Measurements from ENCODE around the gene ZMIZ1.
"Not testable (repeated sequence)": the region's sequence is repeated elsewhere in the genome, so short reads cannot be mapped to it uniquely, and the experiment has no call there.

ZMIZ1 gene

DNA sequence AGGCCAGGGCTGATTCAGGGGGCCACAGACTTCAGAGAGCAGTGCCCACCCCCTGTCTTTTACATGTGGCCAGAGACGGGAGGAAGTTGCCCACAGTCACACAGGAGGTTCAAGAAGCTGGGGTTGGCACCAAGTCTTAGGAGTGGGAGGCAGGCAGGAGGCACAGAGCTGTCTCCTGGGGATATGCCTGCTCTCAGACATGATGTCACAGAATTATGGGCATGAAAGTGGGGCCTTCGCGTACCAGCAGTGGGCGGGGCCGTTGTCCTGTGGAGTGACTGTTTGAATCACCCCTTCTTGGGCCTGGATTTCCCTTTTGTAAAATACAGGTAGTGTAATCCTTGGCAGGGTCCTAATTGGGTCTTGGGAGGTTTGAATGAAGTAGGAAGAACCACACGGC, 197.3 kb downstream of the ZMIZ1 start:
- no peak for DNase-seq (ENCODE audit: low read depth)

DNA sequence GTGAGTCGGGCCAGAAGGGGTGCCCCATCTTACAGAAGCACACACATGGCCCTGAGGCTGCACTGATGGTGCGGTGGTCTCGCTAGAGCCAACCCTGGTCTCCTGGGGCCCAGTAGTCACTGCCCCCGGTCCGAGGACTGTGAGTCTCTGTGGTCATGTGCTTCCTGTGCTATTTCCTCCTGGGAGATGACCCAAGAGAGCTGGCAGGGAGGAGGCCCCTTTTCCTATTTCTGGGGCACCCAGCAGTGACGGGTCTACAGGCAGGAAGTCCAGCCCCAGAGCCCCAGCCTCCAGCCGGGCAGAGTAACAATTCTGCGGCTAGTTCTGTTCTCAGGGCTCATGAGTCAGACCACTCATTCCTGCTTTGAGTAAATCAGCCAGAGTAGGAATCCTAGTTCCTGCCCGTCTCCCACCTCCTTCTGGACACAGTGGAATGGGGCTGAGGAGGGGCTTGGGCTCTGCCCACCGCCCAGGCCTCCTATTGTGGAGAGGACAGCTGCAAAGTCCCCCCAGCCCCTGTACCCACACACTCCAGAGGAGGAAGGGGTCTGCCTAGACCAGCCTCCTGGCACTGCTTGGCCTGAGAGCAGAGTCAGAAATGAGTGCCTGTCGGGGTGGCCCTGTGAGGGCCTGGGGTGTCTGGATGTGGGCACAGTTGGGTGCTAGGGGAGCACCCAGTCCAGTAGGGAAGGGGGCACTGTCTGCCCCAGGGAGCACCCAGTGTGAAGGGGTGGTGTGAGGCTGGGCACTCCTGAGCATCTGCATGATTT, 198.0 kb downstream of the ZMIZ1 start:
- peak; percentile 93 for DNase-seq (ENCODE audit: low read depth)

DNA sequence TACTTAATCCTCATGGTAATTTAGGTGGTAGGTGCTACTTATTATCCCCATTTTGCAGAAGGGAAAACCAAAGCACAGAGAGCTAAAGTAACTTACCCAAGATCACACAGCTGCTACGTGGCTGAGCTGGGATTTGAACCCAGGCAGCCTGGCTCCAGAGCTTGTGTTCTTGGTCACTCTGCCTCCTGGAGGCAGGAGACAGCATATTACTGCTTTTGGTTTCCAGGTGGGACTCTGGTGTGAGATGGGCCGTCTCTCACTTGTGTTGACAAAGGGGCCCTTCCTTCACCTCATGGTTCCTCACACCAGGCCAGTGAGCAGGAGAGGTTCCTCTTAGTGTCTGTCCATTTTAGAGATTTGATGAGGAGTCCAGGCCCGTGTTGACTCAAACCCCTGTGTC, 198.7 kb downstream of the ZMIZ1 start:
- DNase-seq (ENCODE audit: low read depth), result no peak

- peak; percentile 61 for DNase-seq (ENCODE audit: low read depth)
Measured at GRCh38 chr10:79268161-79268601, 199.4 kb downstream of the ZMIZ1 start.

- DNase-seq (ENCODE audit: low read depth), result no peak
Measured at GRCh38 chr10:79268742-79269141, 200.0 kb downstream of the ZMIZ1 start.

DNA sequence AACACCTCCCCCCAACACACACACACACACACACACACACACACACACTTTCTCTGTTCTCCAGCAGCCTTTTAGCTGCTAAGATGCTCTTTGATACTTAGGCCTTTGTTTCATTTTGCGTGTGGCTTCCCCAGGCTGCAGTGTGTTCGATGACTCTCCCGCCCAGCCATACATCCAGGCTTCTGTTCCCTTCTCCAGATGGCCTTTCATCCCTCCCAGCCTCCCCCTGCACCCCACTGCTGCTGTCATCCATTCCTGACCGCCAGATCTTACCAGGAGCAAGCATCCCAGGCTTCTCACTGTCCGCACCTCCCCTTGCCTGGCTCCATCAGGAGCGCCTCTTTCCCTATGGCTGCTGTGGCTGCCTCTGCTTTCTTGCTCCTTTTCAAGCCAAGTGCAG, 200.7 kb downstream of the ZMIZ1 start:
- no peak for DNase-seq (ENCODE audit: low read depth)

DNA sequence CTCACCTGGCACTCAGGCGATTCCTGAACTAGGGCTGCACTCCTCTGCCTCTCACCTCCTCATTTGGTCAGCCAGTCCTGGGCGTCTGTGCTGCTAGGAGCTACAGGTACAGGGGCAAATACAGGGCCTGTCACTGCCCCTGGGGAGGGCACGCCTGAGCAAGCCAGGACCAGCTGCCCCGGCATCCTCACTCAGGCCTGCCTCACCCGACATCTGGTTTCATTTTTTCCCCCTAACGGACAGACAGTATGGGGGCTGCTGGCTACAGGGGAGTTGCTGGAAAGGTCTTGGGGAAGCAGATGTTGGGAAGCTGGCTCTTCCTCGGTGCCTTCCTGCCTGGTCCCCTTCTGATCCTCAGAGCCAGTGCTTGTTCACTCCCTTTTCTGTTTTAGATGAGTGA, 201.2 kb downstream of the ZMIZ1 start:
- no peak for DNase-seq (ENCODE audit: low read depth)

- DNase-seq (ENCODE audit: low read depth), result no peak
Measured at GRCh38 chr10:79270466-79271246, 201.9 kb downstream of the ZMIZ1 start.

GRCh38 chr10:79272353-79272752, 203.6 kb downstream of the ZMIZ1 start:
- no peak for DNase-seq (ENCODE audit: low read depth)

DNA sequence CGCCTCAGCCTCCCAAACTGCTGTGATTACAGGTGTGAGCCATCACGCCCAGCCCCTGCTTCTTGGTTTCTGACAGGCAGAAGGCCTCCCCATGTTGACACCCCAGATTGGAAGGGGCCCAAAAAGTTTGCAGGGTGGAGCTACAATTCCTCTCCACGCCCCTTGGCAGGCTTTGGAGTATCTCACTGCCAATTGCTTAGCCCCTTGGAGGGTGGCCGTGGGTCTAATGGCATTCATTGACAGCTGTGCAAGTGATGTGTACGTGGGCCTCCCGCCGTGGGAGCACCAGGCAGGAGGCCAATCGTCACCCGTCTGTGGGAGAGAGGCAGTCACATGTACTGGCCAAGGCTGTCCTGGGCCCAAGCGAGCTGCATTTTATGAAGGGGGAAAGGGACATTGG, 204.8 kb downstream of the ZMIZ1 start:
- no peak for DNase-seq (ENCODE audit: low read depth)

DNA sequence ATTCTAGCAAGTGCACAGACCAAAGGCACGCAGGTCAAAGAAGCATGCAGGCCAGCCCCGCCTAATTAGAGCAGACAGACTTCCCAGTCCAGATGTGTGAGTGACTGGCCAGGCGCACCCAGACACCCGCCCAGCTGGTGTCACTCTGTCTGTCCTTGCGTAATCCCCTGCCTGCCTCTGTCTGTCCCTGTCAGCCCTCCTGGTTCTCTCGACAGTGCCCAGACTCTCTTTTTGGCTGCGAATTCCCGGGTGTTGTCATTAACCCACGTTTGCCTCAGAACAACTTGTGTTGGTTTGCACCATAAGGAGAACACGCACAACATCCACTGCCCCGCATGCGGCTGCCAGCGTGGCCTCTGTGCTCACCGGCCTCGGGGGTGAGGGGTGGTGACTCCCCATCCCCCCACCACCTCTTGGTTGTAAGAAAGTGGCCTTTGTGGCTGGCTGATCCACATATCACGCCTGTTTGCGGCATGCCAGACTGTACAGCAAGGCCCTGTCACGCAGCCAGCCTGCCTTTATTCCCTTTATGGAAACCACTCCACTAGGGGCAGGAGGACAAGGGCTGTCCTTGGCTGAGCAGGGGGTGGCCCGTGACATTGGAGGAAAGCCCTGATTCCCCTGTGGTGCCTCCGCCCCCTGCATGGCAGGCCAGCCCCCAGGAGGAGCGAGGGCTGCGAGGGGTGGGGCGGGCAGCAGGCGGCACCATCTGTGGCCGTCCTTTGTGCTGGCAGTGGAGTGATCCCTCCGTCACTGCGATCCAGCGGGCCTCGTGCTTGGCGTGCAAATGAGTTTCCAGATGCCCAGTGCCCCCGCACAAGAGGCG, 205.7 kb downstream of the ZMIZ1 start:
- no peak for DNase-seq (ENCODE audit: low read depth)

DNA sequence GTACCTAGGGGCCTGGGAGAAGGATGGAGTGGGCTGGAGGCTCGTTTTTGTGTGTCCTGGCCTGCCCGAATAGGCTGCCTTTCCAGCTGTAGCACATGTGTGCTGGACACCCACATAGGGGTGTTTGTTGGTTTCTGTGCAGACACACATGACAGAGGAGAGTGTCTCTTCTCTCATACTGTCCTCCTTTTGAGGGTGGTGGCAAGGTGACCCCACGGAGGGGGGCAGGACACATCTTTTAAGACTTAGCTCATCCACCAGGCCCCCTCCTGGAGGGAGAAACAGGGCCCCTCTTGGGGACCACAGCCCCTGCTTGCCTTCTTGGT, 206.3 kb downstream of the ZMIZ1 start:
- DNase-seq (ENCODE audit: low read depth), result no peak

DNA sequence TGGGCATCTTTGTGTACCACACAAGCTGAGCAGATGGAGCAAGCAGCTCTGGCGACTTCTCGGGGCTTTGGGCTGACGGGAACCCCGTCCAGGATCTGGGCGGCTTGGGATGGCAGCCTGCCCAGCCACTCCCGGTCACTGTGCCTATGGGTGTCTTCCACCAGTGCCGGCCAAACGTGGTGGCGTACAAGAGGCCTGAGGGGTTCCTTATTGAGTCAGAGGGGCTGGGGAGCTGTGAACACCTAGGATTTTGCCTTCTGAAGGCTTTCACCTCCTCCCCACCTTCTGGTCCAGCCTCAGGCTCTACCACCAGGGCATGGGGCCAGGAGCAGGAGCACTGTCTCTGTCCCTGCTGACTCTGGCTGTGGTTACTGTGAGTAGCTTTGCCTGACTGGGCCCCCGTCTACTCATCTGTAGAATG, 206.7 kb downstream of the ZMIZ1 start:
- DNase-seq (ENCODE audit: low read depth), result no peak

DNA sequence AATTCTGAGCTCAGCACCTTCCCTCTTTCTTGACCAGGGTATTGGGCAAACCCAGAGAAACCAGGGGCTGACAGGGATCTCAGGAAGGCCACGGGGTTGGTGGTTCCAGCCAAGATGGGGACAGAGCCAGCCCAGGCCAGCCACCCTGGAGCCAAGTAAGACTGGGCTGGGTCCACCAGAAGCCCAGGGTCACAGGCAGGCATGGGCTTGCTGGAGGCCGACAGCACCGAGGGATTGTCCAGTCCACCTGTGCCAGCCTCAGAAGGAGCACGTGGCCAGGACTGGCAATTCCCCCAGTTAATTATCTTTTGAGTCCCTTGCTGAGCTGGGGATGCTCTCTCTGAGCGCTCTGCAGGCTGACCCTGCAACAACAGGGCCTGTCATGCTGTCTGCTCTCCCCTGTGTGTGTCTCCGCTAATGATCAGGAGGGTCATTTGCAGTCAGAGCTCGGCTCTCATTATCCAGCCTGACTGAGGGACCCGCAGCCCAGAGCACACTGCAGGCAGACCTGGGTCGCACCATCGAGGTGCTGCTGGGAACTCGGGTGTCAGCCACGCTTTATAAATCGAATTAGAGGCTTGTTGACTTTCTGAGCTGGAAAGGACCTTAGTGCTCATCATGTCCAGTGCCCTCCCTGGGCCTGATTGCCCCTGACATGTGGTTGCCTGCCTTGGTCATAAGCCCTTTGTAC, 209.0 kb downstream of the ZMIZ1 start:
- DNase-seq (ENCODE audit: low read depth), result no peak

GRCh38 chr10:79279047-79279446, 210.3 kb downstream of the ZMIZ1 start:
- DNase-seq (ENCODE audit: low read depth), result not testable (repeated sequence)

- no peak for DNase-seq (ENCODE audit: low read depth)
Measured at GRCh38 chr10:79280956-79281355, 212.2 kb downstream of the ZMIZ1 start.

DNA sequence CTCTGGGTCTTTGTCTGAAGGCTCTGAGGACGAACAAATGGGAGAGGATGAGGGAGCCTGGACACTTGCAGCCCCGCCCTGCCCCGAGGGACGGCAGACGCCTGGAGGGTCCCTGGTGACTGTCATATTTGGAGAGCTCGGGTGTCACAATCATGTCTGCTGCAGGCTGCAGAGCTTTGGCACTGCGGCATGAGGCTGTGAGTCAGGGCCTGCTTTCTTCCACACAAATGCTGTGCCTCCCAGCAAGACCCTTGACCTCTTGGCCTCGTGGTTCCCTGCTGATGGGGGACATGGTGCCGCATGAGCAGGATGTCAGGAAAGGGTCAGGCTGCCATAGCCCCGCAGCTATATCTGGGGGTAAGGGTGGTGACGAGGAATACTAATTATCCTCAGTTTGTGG, 213.6 kb downstream of the ZMIZ1 start:
- DNase-seq (ENCODE audit: low read depth), result no peak

DNA sequence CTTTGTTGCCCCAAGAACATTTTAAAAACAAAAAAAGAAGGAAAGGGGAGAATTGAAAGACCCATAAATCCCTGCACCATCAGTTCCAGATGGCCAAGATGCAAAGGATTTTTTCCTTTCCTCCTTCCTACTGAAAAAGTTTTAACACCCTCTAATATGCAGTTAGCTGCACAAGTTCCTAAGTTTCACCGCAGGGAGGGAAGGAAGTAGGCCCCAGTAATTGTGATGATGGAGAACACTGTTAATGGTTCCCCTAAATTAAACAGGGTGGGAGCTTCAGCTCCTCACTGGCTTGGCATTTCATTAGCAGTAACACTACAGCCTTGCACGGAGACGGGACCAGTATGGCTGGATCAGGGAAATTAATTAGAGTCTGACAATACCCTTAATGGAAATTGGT, 214.8 kb downstream of the ZMIZ1 start:
- no peak for DNase-seq (ENCODE audit: low read depth)

GRCh38 chr10:79284158-79284871, 215.5 kb downstream of the ZMIZ1 start:
- no peak for DNase-seq (ENCODE audit: low read depth)

DNA sequence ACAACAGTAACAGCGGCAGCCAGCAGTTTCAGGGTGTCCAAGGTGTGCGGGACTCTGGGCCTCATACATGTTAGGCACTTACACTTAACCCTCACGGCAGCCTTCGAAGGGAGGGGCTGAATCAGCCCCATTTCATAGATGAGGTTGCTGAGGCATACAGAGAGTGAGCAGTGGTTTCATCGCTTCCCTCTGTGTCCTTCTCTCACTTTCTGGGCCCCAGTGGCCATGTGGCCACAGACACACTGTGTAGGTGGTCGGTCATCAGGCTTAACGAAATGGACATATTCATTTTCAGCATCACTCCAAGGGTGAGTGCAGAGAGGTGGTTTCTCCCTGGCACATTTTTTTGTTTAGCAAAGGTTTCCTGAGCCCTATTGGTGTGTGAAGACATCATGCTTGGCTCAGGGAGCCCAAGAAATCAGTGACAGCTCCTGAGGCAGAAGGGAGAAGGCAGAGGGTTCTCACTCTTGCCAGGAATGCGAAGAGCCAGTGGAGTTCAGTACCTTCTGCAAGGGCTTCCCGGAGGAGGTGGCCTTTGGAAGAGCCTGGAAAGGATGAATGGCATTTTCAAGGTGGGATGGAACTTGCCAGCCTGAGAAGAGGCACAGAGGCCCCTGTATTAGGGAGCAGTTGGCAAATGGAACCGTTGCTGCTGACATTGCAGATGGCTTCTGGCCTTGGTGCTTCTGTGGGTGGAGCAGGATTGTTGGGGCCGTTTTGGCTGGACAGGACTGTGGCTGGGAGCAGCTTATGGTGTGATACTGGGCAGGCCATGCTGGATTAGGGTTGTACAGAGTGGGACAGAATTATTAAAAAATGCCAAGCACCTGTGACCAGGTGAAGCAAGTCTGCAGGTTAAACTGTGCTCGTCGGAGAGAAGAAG, 216.8 kb downstream of the ZMIZ1 start:
- no peak for DNase-seq (ENCODE audit: low read depth)

Data from iris pigment epithelial cell (primary cell).